ENCODE measurements around the gene NAB2.
A peak's percentile ranks its signal among the peaks of the same experiment; 100 is the strongest.
"Not testable (repeated sequence)": the region's sequence is repeated elsewhere in the genome, so short reads cannot be mapped to it uniquely, and the experiment has no call there.

NAB2 gene

GRCh38 chr12:57066245-57066644 lies 22.7 kb upstream of the NAB2 start:
- no peak for DNase-seq (ENCODE audit: low read depth, low spot score)

- DNase-seq (ENCODE audit: low read depth, low spot score), result no peak
These were observed 19.4 kb upstream of the NAB2 start for GRCh38 chr12:57069523-57069922.

GRCh38 chr12:57072661-57073060 lies 16.3 kb upstream of the NAB2 start:
- DNase-seq (ENCODE audit: low read depth, low spot score), result no peak

- DNase-seq (ENCODE audit: low read depth, low spot score), result not testable (repeated sequence)
These were observed 15.1 kb upstream of the NAB2 start for GRCh38 chr12:57073566-57074450.

- DNase-seq (ENCODE audit: low read depth, low spot score), result peak; percentile 88
These were observed 10.2 kb upstream of the NAB2 start, which contains the start of gene NEMP1 for GRCh38 chr12:57078519-57079404. Gene NEMP1 (minus strand): TSS chr12:57078791. CDS start chr12:57078745, 46 bp downstream.

DNA sequence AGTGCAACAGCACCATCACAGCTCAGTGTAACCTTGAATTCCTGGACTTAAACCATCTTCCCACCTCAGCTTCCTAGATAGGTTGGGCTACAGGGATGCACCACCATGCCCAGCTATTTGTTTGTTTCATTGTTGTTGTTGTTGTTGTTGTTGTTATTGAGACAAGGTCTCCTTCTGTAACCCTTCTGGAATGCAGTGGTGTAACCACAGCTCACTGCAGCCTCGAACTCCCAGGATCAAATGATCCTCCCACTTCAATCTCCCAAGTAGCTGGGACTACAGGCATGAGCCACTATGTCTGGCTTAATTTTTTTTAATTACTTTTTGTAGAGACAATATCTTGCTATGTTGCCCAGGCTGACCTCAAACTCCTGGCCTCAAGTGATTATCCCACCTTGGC lies 9.1 kb upstream of the NAB2 start:
- DNase-seq (ENCODE audit: low read depth, low spot score), result no peak

GRCh38 chr12:57080855-57081254 lies 8.1 kb upstream of the NAB2 start:
- DNase-seq (ENCODE audit: low read depth, low spot score), result no peak

GRCh38 chr12:57085999-57086492 lies 2.9 kb upstream of the NAB2 start:
- no peak for DNase-seq (ENCODE audit: low read depth, low spot score)

- no peak for DNase-seq (ENCODE audit: low read depth, low spot score)
These were observed 2.4 kb upstream of the NAB2 start for GRCh38 chr12:57086493-57087009.

DNA sequence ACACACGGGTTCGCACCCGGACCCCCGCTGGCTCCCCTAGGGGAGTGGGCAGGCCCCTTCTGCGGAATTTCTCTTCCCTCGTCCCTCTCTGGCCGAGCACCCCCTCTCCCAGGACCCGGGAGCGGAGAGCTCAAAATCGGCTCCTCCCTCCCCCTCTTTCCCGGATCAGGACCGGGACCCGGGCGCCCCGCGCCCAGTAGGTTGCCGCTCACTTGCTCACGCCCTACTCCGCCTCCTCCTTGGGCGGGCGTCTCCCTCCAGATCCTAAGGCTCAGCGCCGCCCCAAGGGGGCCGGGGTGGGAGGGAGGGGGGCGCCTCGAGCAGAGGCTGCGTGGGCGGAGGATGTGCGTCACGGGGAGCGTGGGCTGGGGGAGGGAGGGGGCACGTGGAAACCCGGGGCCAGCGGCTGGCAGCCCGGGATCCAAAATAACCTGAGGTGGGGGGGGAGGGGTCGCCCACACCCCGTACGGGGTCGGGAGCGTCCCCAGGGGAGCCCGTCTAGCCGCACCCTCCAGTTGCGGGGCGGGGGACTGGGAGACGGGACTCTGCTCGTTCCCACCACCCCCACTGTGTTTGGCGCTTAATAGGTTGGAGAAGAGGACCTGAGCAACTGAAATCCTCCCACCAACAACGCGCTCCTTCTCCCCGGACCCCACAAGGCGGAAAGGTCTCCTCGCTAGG lies 1.8 kb upstream of the NAB2 start:
- DNase-seq (ENCODE audit: low read depth, low spot score), result peak; percentile 91

- DNase-seq (ENCODE audit: low read depth, low spot score), result peak; percentile 77
These were observed 1.1 kb upstream of the NAB2 start for GRCh38 chr12:57087691-57088353.

DNA sequence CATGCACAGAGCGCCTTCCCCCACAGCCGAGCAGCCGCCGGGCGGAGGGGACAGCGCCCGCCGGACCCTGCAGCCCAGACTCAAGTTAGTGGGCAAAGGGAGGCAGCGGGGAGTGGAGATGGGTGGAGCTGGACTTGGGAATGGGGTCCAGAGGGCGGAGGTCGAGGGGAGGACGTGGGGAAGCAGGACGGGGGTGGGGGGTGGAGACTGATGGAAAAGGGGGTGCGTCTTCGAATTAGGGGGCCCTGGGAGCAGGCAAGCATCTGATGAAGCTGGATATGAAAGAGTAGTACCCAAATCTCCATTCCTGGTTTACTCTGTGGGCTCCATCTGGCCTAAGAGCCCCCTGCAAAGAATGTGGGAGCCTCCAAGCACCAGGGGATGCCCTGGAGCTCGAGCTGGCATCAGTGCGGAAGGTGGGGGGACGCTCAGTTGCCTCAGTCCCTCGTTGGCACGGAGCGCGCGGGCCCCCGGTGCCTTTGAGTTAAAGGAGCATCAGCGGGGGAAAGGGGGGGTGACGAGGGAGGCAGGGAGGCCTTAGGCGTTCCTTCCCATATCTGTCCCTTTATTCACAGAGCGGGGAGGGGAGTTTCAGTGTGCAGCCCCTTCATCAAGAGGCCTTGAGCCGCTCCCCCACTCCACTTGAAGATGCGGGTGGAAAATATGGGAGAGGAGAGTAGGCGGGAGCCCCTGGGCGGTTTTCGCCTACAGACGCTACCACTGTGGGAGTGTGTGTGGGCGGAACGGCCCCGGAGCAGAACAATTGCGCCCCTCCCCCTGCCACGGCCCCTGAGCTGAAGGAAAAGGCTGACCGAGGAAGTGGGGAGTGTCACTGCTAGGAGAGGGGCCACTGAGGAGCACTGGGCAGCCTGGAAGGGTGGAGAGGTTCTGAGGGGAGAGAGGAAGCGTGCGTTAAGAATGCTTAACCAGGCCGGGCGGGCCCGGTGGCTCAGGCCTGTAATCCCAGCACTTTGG lies 644 bp downstream of the NAB2 start:
- no peak for DNase-seq (ENCODE audit: low read depth, low spot score)

DNA sequence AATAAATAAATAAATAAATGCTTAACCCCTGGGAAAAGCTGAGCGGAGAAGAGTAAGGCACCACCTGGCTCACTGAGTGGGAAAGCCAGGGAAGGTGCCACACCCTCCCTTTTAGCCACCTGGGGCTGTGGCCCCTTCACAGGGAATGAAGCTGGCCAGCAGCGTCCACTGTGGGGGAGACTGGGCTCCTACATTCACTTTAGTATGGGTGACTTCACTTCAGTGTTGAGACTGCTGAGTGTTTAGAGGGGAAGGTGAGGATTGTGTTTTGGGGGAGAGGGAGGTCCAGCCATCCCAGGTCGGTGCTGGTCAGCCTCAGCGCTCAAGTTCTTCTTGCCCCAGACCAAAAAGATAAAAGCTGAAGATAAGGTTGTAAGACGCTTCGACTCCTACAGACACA lies 1.6 kb downstream of the NAB2 start:
- DNase-seq (ENCODE audit: low read depth, low spot score), result no peak

- no peak for DNase-seq (ENCODE audit: low read depth, low spot score)
These were observed 2.2 kb downstream of the NAB2 start for GRCh38 chr12:57090924-57091637.

GRCh38 chr12:57091638-57092528 lies 3.0 kb downstream of the NAB2 start:
- DNase-seq (ENCODE audit: low read depth, low spot score), result no peak

- no peak for DNase-seq (ENCODE audit: low read depth, low spot score)
These were observed 3.6 kb downstream of the NAB2 start for GRCh38 chr12:57092529-57092862.

DNA sequence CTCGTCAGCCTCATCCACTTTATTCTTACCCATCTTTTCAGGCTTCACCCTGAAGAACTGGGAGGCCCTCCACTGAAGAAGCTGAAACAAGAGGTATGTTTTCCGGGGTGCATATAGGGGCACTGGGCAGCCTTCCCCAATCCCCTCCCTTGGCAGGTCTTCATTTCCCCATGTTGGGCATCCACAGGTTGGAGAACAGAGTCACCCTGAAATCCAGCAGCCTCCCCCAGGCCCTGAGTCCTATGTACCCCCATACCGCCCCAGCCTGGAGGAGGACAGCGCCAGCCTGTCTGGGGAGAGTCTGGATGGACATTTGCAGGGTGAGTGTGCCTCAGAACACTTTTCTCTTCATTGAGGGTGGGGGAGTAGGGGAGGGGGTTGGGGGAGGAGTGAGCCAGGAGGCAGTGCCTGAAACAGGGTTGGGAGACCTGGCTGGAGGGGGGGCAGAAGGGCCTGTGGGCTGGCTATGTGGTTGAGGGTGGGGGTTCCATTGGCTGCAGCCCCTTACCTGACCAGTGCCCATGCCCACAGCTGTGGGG lies 4.0 kb downstream of the NAB2 start:
- no peak for DNase-seq (ENCODE audit: low read depth, low spot score)

Measured in activated naive CD8-positive, alpha-beta T cell treated with anti-CD3 and anti-CD28 coated beads, Interleukin-2, amount 50 U/mL, for 16 hours (primary cell).